ENCODE results near the gene TWNK. TPM values are rescaled to one million over a fixed set of nuclear protein-coding genes. Genes with fewer than 3 reads are reported as not detected.

TWNK gene
- total RNA-seq, 1 donor from 2014 or later, result 8.7 TPM

Other genes starting within 250 kb of the TWNK start
- 3.1 TPM for gene PAX2, start 242.0 kb upstream of the TWNK start, total RNA-seq (ENCODE audit: insufficient read depth, low replicate concordance)
- gene SLF2, start 74.6 kb upstream of the TWNK start, total RNA-seq (ENCODE audit: insufficient read depth, low replicate concordance), result 59.7 TPM
- 0.24 TPM for gene SEMA4G, start 18.0 kb upstream of the TWNK start, total RNA-seq (ENCODE audit: insufficient read depth, low replicate concordance)
- gene MRPL43, start within 50 bp of the TWNK start, total RNA-seq (ENCODE audit: insufficient read depth, low replicate concordance), result 73.7 TPM
- 37.6 TPM for gene LZTS2, start 12.3 kb downstream of the TWNK start, total RNA-seq (ENCODE audit: insufficient read depth, low replicate concordance)
- gene PDZD7, start 43.6 kb downstream of the TWNK start, total RNA-seq (ENCODE audit: insufficient read depth, low replicate concordance), result 0.48 TPM
- 18.1 TPM for gene SFXN3, start 43.7 kb downstream of the TWNK start, total RNA-seq (ENCODE audit: insufficient read depth, low replicate concordance)
- 11.8 TPM for gene KAZALD1, start 74.4 kb downstream of the TWNK start, total RNA-seq (ENCODE audit: insufficient read depth, low replicate concordance)
- 3.4 TPM for gene TLX1, start 143.8 kb downstream of the TWNK start, total RNA-seq (ENCODE audit: insufficient read depth, low replicate concordance)
- 0.24 TPM for gene LBX1, start 241.9 kb downstream of the TWNK start, total RNA-seq (ENCODE audit: insufficient read depth, low replicate concordance)

Measured in umbilical cord (tissue), 1 donor.